Astrocyte (in vitro differentiated cells and primary cell): Measurements from ENCODE around the gene GMPR2. TPM values are rescaled to one million over a fixed set of nuclear protein-coding genes. Genes with fewer than 3 reads are reported as not detected.

ENCODE experiments used
- DNase-seq: peaks from one replicate; pipeline ENCODE4 v3.0.0-alpha.2; 2010; ENCODE audit warnings: low read depth
- FAIRE-seq: peaks from 2 replicates; lab custom pipeline; 2011; peaks lifted over from hg19 to GRCh38; lab: Jason Lieb, UNC
- H2AFZ ChIP-seq: 2 replicates; pipeline ENCODE4 v1.6.0; 2012; ENCODE audit warnings: low read depth, low read length, inconsistent platforms
- H3K27ac ChIP-seq: 2 replicates; pipeline ENCODE4 v1.5.1; 2011; ENCODE audit warnings: low read depth, low read length, inconsistent platforms
- H3K27me3 ChIP-seq: 2 replicates; pipeline ENCODE4 v1.6.0; 2011; ENCODE audit warnings: low read length, inconsistent platforms; ENCODE audit not compliant: insufficient read depth
- H3K36me3 ChIP-seq: 2 replicates; pipeline ENCODE4 v1.5.1; 2011; ENCODE audit warnings: low read length, inconsistent platforms; ENCODE audit not compliant: insufficient read depth
- H3K4me1 ChIP-seq: 2 replicates; pipeline ENCODE4 v1.5.1; 2011; ENCODE audit warnings: low read length, inconsistent platforms; ENCODE audit not compliant: insufficient read depth
- H3K4me2 ChIP-seq: 2 replicates; pipeline ENCODE4 v1.6.0; 2012; ENCODE audit warnings: low read length, inconsistent platforms
- H3K4me3 ChIP-seq: 2 replicates; pipeline ENCODE4 v1.5.1; 2011; ENCODE audit warnings: low read depth, mild to moderate bottlenecking, low read length, inconsistent platforms; ENCODE audit not compliant: insufficient read depth
- H3K79me2 ChIP-seq: 2 replicates; pipeline ENCODE4 v1.6.0; 2012; ENCODE audit warnings: mild to moderate bottlenecking, low read length, inconsistent platforms; ENCODE audit not compliant: insufficient read depth
- H3K9ac ChIP-seq: 2 replicates; pipeline ENCODE4 v1.6.0; 2012; ENCODE audit warnings: mild to moderate bottlenecking, low read length, inconsistent platforms
- H3K9me3 ChIP-seq: 2 replicates; pipeline ENCODE4 v1.5.1; 2012; ENCODE audit warnings: low read depth, mild to moderate bottlenecking, low read length, inconsistent platforms; ENCODE audit not compliant: insufficient read depth
- H4K20me1 ChIP-seq: 2 replicates; pipeline ENCODE4 v1.6.0; 2012; ENCODE audit warnings: low read length, inconsistent platforms; ENCODE audit not compliant: insufficient read depth
- H3K27ac Mint-ChIP-seq: one replicate; pipeline ENCODE4 v1.8.0; 2021; ENCODE audit warnings: mild to moderate bottlenecking, mixed read lengths; ENCODE audit not compliant: unreplicated experiment
- H3K27me3 Mint-ChIP-seq: one replicate; pipeline ENCODE4 v1.8.0; 2021; ENCODE audit warnings: low read depth, mixed read lengths; ENCODE audit not compliant: unreplicated experiment
- H3K36me3 Mint-ChIP-seq: one replicate; pipeline ENCODE4 v1.8.0; 2021; ENCODE audit warnings: low read depth, mixed read lengths; ENCODE audit not compliant: unreplicated experiment
- H3K4me1 Mint-ChIP-seq: one replicate; pipeline ENCODE4 v1.8.0; 2021; ENCODE audit warnings: low read depth, mixed read lengths; ENCODE audit not compliant: unreplicated experiment
- H3K4me3 Mint-ChIP-seq: one replicate; pipeline ENCODE4 v1.8.0; 2021; ENCODE audit warnings: mild to moderate bottlenecking, moderate library complexity, mixed read lengths; ENCODE audit not compliant: unreplicated experiment
- H3K9me3 Mint-ChIP-seq: one replicate; pipeline ENCODE4 v1.8.0; 2021; ENCODE audit warnings: mild to moderate bottlenecking, mixed read lengths; ENCODE audit not compliant: unreplicated experiment
- EZH2 ChIP-seq: IDR thresholded peaks from 2 replicates; pipeline ENCODE4 v1.6.1; 2012; ENCODE audit warnings: mild to moderate bottlenecking, low read length, inconsistent platforms; ENCODE audit not compliant: insufficient read depth
- total RNA-seq: library from RNA; stranded (reverse); gene quantifications from 2 replicates; pipeline ENCODE4 v1.2.1, GENCODE V29; 2021
- TF ChIP-seq, protein P1 (sequence below): IDR thresholded peaks from 2 replicates; pipeline ENCODE4 v1.5.1; 2011; ENCODE audit warnings: low read depth, mild to moderate bottlenecking, inconsistent platforms, low read length, moderate library complexity; ENCODE audit not compliant: insufficient read depth

Gene GMPR2
- total RNA-seq, 1 donor from 2014 or later: 66.5 TPM

GRCh38 chr14:24260026-24260779 lies 27.5 kb downstream of the GMPR2 start:
- H3K36me3 Mint-ChIP-seq: peaks cover 17% of the 10 kb centered on the region
- Histone ChIP-seq H2AFZ (no peak overlapping the region), H3K9me3 (no peaks in the 10 kb centered on the region), H3K4me1 (peaks cover 3% of the 10 kb centered on the region), H3K27me3 (no peaks in the 10 kb centered on the region), H3K9ac (no peak overlapping the region), H3K4me3 (no peak overlapping the region), H3K27ac (no peak overlapping the region), H3K36me3 (no peaks in the 10 kb centered on the region), H3K4me2 (no peak overlapping the region), H3K79me2 (no peaks in the 10 kb centered on the region), H4K20me1 (no peaks in the 10 kb centered on the region)
- H3K4me3 Mint-ChIP-seq: no peak overlapping the region
- TF ChIP-seq, protein P1, sequence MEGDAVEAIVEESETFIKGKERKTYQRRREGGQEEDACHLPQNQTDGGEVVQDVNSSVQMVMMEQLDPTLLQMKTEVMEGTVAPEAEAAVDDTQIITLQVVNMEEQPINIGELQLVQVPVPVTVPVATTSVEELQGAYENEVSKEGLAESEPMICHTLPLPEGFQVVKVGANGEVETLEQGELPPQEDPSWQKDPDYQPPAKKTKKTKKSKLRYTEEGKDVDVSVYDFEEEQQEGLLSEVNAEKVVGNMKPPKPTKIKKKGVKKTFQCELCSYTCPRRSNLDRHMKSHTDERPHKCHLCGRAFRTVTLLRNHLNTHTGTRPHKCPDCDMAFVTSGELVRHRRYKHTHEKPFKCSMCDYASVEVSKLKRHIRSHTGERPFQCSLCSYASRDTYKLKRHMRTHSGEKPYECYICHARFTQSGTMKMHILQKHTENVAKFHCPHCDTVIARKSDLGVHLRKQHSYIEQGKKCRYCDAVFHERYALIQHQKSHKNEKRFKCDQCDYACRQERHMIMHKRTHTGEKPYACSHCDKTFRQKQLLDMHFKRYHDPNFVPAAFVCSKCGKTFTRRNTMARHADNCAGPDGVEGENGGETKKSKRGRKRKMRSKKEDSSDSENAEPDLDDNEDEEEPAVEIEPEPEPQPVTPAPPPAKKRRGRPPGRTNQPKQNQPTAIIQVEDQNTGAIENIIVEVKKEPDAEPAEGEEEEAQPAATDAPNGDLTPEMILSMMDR: no peak
- no peak for TF ChIP-seq EZH2
- peaks cover 8% of the 10 kb centered on the region for H3K27me3 Mint-ChIP-seq
- peaks cover 5% of the 10 kb centered on the region for H3K4me1 Mint-ChIP-seq
- no peak for DNase-seq
- no peaks in the 10 kb centered on the region for H3K9me3 Mint-ChIP-seq
- no peak for FAIRE-seq
- no peak overlapping the region for H3K27ac Mint-ChIP-seq

GRCh38 chr14:24260780-24261157 lies 28.0 kb downstream of the GMPR2 start:
- H3K4me1 Mint-ChIP-seq: peaks cover 5% of the 10 kb centered on the region
- Histone ChIP-seq H3K9me3 (no peaks in the 10 kb centered on the region), H3K27me3 (no peaks in the 10 kb centered on the region), H3K4me2 (no peak overlapping the region), H2AFZ (no peak overlapping the region), H3K36me3 (no peaks in the 10 kb centered on the region), H3K4me1 (peaks cover 3% of the 10 kb centered on the region), H3K27ac (no peak overlapping the region), H3K4me3 (no peak overlapping the region), H3K9ac (no peak overlapping the region), H3K79me2 (no peaks in the 10 kb centered on the region), H4K20me1 (no peaks in the 10 kb centered on the region)
- H3K36me3 Mint-ChIP-seq: peaks cover 18% of the 10 kb centered on the region
- H3K9me3 Mint-ChIP-seq: no peaks in the 10 kb centered on the region
- no peak for DNase-seq
- TF ChIP-seq, protein P1: no peak
- TF ChIP-seq EZH2: no peak
- peaks cover 8% of the 10 kb centered on the region for H3K27me3 Mint-ChIP-seq
- no peak overlapping the region for H3K27ac Mint-ChIP-seq
- H3K4me3 Mint-ChIP-seq: no peak overlapping the region
- FAIRE-seq: no peak
